Measurements from ENCODE around the gene METTL25B.
"Not testable (repeated sequence)": the region's sequence is repeated elsewhere in the genome, so short reads cannot be mapped to it uniquely, and the experiment has no call there.

Gene METTL25B

DNA sequence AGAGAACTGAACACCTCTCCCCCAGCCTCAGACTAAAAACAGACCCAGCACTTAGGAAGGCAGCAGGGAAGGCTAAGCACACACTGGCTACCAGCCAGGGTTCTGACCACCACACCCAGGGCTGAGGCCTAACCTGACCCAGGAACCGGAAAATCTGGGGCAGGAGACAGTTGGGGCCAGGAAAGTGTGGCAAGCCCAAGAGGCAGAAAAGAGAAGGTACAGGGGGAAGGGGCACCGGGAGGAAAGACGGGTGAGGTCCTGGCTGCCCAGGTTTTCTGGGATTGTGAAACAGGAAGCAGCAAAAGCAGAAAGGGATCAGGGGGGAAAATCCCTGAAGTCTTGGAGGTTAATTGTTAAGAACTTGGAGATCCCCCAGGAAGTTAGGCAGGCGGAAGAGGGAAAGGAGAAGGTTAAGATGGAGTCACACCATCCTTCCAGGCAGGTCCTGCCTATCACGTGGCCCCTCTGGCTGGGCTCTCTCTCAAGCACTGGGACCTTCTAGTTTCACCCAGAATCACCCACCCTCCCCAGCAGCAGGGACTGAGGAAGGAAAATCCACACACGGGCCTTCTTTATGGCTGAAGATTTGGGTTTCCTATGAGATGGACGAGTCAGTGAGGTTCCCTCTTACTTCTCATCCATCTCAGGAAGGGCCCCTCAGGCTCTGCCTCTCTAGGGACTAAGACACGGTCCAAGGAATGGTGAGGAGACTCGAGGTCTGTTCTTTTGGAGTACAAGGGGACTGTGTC is 20.6 kb downstream of the METTL25B start:
- DNase-seq (ENCODE audit: low read depth), result no peak

DNA sequence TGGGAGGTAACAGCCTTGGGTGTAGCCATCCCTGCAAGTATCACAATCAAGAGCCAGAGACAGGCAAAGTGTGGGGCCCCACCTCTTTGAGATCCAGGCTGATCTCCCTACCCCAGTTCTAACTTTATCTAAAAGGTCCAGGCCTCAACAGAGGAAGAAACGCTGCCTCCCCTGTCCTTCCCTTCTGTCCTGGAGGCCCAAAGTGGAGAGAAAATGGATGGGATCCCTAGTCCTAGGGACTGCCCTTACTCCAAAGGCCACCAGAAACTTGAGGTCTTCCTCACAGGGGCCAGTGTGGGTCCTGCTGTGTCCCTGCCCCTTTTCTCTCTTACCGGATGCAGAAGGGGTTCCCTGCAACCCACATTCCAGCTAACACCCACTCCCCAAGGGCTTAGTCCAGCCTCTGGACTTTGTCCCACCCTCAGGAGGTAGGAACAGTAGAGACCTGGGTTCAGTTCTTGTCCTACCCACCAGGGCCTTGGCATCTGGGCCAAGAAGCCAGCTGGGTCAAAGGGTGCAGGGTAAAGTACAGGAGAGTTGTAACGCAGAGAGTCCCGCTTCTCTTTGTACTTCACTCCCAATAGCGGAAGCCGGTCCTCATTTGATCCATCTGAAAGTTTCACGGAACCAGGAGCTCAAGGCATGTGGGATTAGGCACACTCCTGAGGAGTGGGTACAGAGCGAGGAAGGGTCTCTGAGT is 21.3 kb downstream of the METTL25B start:
- no peak for DNase-seq (ENCODE audit: low read depth)

DNA sequence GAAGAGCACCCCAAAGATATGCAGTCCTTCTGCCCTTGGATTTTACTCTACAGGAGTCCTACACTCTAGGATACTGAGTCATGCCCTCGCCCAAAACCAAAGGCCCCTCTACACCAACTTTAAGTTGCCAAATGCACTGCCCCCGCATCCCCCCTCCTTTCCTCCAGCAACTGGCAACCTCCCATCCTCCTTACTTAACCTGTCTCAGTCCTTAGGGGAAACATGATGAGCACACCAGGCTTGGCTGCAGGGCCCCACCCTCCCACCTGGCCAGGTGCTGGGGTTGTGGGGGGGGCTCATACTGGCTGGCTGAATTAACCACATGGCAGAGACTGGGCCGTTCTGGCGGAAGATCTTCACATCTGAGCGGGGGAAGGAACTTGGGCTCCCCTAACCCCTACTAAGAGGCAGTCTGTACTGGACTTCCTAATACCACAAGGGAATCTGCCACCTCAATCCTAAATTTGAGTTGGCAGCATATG is 22.0 kb downstream of the METTL25B start:
- no peak for DNase-seq (ENCODE audit: low read depth)

DNA sequence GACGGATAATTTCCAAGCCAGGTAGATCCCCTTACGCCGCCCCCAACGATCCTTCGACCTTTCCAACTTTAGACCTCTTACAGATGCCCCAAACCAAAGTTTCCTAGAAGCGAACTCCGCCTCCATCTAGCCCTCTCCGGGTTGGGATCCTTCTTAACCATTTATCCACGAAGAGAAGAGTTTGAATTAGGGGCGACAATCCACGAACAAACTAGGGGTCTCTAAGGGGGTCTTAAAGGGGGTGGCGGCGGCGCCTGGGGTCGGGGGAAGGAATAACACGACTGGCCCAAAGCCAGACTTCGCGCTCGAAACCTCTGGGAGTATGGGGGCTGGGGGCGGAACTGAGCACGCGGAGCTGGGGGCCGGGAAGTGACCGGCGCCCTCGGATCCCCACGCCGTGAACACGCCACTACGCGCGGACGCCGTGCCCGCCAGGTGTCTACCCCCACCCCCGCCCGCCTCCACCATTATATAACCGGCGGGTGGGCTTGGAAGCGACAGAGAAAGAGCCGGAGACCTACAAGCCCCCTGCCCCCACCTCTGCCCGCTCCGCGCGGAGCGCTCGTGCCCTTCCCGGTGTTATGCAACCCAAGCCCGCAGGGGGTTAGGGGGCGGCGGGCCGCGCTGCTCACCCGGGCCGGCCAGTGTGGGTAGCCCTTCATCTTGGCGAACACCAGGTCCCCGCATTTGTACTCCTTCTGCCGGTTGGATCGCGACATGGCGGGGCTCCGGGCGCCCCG is 22.6 kb downstream of the METTL25B start:
- no peak for DNase-seq (ENCODE audit: low read depth)

DNA sequence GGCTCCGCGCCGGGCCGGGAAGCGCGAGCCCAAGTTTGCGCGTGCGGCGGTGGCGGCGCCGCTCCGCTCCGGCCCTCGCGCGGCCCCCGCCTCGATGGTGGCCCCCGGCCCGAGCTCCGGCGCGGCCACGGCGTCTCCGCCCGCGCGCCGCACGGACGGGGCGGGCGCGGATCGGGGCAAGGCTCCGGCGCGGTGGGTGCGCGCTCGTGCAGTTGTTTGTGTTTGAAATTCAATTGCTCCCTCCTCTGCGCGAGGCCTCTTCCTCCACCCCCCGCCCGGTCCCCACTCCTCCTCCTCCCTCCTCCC is 23.1 kb downstream of the METTL25B start, which contains the start of gene HDGF:
Gene HDGF, minus strand, starts transcription at position 225 of the 306 bp plus-strand sequence. CDS start 246 bp downstream, outside the sequence.
- DNase-seq (ENCODE audit: low read depth), result no peak

DNA sequence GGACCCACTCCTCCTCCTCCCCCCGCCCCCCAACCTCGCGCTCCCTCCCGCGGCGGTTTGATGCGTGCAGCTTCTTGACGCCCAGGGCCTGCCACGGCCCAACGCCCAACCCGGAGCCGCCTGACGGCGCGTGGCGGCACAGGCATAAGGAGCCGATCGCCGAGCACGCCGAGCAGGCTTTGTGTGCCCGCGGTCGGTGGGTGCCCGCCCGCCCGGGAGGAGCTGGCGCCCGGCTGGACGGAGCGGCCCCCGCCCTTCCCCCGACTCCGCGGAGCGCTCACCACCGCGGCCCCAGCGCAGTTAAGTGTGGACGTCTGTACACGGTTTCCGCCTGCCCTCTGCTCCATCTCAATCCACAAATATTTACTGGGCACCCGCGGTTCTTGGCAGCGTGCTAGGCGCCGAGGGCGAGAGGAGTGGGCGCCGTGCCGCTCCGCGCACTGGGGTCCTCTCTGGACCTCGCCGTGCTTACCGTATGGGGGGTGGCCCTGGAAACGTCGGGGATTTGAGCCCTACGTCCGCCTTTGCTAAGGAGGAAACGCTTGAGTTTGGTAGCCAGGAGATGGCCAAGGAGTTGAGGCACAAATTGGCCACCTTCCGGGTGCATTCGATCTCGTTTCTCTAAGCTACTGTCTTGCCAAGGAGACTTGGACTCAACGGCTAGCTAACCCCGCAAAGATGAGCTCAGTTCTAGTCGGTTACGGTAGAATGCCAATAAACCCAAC is 23.6 kb downstream of the METTL25B start:
- peak; percentile 96 for DNase-seq (ENCODE audit: low read depth)

DNA sequence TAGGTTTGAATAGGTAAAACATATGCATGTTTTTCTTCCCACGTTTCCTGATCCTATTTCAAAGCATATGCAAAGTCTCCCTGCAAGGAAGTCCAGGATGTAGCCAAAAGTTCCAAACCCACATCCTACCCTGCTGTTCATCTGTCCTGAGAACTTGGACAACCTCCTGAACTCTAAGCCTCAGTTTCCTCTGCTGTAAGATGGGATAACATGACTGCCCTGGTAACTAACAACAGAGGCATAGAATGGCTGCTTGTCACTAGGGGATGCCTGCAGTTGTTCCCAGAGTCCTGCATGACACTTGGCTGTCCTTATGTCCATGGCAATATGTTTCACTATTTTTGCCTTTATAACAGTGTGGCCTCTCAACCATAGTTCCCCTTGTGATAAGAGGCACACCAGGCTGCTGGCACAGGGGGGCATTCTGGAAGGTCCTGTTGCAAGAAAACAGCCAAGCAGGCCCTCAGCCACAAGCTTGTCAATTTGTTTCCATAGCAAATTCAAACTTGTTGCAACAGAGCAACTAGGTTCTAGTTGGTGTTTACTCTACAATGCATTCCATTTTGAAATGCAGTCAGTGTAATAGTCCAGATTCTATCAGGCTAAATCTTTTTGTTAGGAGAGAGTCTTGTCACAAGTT is 24.7 kb downstream of the METTL25B start:
- DNase-seq (ENCODE audit: low read depth), result no peak

DNA sequence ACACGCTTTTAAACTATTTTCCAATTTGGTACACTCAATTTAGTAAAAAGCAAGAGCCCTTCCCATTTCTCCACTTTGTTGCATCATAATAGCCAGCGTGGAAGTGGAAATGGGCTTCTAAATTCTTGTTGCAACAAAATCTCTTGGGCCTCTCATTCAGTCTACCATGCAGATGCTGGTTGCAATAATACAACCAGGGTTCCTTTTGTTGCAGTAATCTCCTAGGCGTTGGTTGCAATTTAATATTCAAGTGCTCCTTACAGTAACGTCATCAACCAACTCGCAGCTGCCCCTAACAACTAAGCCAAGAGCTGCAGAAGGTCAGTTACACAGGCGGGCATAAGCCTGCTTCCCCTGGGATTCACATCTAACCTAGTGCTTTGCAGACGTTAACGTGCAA is 25.9 kb downstream of the METTL25B start:
- no peak for DNase-seq (ENCODE audit: low read depth)

DNA sequence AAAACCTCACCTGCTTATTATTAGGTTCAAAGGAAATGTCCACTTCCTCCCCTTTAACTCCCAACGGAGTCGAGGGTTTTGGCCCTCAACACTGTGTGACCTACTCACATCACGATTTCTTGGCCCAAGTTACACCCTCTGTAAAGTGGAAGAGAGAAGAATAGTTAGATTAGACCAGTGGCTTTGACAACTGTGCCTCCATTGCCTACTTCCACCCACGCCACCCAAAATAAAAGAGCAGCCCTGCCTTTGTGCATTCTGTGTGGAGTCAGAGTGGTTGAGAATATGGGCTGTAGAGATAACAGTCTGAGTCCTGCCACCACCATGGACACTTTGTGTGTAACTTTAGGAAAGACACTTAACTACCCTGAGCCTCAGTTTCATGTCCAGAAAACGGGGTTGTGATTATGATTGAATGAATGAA is 27.3 kb downstream of the METTL25B start:
- no peak for DNase-seq (ENCODE audit: low read depth)

DNA sequence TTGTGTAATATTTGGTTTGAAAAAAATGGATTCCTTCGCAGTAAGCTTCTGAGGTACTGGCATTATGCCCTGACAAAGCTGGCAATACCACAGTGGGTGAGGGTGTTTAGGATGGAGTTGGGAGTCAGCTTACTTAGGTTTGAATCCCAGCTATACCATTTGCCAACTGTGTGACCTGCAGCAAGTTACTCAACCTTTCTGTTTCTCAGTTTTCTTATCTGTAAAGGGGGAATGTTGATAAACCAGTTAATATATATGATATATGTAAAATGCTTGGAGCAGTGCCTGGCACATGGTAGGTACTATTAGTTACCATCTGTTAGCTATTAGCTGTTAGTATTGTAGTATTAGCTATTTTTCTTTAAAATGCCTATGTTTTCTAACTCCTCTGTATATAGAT is 28.1 kb downstream of the METTL25B start:
- no peak for DNase-seq (ENCODE audit: low read depth)

DNA sequence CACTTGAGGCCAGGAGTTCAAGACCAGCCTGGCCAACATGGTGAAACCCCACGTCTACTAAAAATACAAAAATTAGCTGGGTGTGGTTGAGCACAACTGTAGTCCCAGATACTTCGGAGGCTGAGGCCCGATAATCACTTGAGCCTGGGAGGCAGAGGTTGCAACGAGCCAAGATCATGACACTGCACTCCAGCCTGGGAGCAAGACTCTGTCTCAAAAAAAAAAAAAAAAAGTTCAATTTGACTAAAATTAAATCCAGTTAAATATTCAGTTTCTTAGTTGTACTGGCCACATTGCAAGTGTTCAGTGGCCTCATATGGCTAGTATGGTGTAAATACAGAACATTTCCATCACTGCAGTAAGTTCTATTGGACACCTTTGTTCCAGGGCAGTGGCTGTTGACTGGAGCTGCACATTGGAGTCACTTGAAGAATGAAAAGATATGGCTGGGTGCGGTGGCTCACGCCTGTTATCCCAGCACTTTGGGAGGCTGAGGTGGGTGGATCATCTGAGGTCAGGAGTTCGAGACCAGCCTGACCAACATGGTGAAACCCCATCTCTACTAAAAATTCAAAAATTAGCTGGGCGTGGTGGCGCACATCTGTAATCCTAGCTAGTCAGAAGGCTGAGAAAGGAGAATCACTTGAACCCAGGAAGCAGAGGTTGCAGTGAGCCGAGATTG is 29.4 kb downstream of the METTL25B start:
- not testable (repeated sequence) for DNase-seq (ENCODE audit: low read depth)

DNA sequence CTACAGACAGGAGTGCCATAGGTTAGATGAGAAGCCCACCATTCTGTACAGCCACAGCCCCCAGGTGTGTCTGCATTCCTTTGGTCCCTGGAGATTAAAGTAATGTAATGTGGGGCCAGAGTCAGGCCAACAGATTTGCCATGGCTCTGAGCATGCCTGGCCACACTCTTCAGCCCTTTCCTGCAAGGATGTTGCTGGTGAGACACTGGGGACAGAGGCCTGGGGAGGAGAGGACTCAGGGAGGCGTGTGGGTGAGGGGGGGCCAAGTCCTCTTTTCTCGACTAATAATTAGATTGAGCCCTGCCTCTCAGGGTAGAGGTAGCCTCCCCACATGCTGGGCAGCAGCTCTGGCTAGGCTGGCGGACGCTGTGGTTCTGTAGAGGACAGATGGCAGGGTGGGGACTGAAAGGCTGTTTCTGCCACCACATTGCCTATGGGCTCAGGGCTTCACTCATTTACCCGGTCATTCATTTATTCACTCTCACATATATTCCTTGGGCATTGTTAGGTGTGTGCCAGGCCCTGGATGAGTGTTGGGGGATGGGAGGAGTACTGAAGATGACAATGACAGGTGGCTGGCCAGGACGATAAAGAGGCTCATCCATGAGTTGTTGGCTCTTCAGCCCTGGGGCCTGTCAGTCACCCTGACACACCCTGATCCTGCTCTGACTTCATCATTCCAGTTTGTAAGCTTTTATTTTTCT is 32.0 kb downstream of the METTL25B start:
- no peak for DNase-seq (ENCODE audit: low read depth)

DNA sequence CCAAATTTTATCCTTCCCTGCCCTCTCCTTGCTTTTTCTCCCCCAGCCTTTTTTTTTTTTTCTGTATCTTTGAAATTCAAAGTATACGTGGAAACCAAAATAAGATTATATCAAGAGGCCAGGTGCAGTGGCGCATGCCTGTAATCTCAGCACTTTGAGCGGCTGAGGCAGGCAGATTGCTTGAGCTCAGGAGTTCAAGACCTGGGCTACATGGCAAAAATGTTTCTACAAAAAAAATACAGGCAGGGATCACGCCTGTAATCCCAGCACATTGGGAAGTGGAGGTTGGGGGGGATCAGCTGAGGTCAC is 32.5 kb downstream of the METTL25B start:
- no peak for DNase-seq (ENCODE audit: low read depth)

DNA sequence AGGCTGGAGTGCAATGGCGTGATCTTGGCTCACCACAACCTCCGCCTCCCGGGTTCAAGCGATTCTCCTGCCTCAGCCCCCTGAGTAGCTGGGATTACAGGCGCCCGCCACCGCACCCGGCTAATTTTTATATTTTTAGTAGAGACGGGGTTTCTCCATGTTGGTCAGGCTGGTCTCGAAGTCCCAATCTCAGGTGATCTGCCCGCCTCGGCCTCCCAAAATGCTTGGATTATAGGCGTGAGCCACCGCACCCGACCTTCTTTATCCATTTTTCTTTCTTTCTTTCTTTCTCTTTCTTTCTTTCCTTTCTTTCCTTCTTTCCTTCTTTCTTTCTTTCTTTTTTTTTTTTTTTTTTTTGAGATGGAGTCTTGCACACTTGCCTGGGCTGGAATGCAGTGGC is 36.9 kb downstream of the METTL25B start:
- DNase-seq (ENCODE audit: low read depth), result not testable (repeated sequence)

DNA sequence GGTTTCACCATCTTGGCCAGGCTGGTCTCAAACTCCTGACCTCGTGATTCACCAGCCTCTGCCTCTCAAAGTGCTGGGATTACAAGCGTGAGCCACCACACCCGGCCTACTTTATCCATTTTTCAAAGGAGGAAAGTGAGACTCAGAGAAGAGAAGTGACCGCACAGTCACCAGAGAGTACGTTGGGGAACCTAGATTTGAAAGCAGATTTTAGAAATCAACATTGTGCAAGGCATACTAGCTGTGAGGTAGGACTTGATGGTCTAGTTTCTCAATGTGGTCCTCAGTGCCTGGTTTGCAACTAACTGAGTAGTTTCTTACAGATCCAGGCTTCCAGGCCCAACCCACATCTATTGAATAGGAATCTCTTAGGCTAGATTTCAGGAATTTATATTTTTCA is 37.4 kb downstream of the METTL25B start:
- no peak for DNase-seq (ENCODE audit: low read depth)

DNA sequence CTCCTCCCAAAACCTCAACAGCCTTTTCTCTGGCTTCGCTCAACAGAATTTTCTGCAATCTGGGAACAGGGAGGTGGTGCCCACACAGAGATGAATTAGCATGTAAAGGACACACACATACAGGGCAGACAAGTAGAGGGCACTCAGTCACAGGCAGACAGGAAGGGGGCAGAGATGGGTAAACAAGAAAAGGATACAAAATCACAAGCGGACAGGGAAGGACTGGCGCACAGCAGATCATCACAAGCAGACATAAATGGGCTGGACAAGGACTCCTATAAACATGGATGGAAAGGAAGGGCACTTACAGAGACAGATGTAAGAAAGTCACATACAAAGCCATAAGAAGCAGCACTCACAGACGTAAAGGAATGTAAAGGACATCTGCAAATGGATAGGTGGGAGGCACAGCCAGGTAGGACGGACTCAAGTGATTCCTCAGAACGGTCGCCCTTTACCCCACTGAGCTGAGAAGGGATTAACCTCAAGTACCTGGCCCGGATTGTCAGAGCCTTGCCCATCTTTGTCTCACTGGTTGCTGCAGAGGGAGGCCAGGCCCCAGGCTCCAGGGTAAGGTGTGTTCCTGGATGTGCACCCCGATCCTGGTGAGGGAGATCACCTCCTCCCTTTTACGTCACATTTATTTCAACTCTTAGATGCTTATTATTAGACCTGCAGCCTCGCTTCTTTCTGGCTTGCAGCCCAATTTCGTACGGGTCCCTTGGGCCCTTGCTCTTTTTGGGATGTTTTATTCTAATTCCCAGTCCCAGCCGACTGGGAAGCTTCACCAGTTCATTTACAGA is 38.2 kb downstream of the METTL25B start:
- DNase-seq (ENCODE audit: low read depth), result no peak

DNA sequence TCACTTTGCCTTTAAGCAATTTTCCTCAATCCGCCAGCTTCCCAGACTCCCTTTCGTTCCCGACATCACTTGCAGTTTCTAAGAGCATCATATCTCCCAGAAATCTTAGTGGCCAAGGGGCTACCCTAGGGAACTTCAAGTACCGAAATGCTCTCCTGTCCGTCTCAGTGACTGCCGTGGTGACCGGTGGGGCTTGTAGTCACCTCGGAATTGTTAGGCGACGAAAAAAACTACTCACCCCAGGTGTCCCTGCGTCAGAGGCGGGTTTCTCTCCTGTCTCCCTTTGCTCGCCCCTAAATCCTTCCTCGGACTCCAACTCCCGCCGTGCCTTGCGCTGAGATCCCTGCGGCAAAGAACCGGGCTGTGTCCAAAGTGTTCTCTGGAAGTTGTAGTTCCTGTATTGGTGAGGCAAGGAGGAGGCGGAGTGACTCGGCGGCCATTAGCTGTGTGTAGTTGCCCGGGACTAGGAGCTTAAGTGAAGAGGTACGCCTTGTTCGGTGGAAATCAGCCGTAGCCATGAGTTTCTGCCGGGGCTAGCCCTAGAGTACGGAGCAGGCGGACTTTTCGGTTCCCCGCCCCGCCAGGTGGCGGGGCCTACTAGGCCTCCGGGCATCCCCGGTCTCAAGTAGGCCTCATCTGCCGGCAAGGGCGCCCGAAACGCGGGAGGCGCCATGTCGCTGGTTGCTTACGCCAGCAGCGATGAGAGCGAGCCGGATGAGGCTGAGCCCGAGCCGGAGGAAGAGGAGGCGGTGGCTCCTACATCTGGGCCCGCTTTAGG is 39.0 kb downstream of the METTL25B start, which contains the start of gene PRCC:
Gene PRCC, plus strand, starts transcription at position 435 of the 778 bp plus-strand sequence. Its CDS starts 237 bp downstream, at position 672.
- DNase-seq (ENCODE audit: low read depth), result peak; percentile 95

DNA sequence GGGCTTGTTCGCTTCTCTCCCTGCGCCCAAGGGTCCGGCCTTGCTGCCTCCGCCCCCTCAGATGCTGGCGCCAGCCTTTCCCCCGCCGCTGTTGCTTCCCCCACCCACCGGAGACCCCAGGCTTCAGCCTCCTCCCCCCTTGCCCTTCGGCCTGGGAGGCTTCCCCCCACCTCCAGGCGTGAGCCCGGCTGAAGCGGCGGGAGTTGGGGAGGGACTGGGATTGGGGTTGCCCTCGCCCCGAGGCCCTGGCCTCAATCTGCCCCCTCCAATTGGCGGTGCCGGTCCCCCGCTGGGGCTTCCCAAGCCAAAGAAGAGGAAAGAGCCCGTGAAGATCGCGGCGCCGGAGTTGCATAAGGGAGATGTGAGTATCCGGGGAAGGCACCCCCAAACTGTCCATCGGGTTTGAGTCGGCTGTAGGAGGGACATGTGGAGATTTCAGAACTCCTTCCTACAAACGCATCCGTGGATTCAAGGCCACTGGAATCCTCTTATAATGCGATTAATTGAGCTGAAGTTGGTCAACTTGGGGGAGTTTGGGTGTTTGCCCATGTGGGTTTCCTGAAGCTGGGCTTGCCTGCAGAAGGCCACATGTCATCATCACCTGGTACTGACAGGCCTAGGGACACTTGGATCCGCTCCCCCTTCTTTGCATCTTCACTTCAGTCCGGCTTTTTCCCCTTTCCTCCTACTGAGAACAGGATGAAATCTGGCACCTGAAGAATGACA is 39.8 kb downstream of the METTL25B start:
- DNase-seq (ENCODE audit: low read depth), result no peak

Data from activated gamma-delta T cell treated with anti-CD3 and anti-CD28 coated beads, Interleukin-2, amount 50 U/mL, for 16 hours (primary cell).